CD4-positive, CD25-positive, alpha-beta regulatory T cell (primary cell): ENCODE results near the gene CPLANE1. TPM values are rescaled to one million over a fixed set of nuclear protein-coding genes. Genes with fewer than 3 reads are reported as not detected.

Experiments
- ATAC-seq, 2 donors: fragments of 150-1000 bp; cut with Tn5 transposase; one replicate each; pipeline ENCODE4 v1.10.0; 2021; ENCODE audit warnings: low read depth in 2 of 2, moderate number of reproducible peaks in 2 of 2, moderate library complexity in 1 of 2
- DNase-seq, 3 donors: peaks; one replicate each; pipeline versions ENCODE4 v3.0.0 to v3.0.0-alpha.2; 2012 to 2022; ENCODE audit warnings: mixed read lengths in 1 of 3
- H3K27ac ChIP-seq: one replicate; pipeline ENCODE4 v1.7.0; 2013; ENCODE audit warnings: mild to moderate bottlenecking, low read length; ENCODE audit not compliant: insufficient read depth, poor library complexity, severe bottlenecking
- H3K27me3 ChIP-seq: one replicate; pipeline ENCODE4 v1.7.0; 2013; ENCODE audit warnings: low read length; ENCODE audit not compliant: control insufficient read depth, insufficient read depth
- H3K36me3 ChIP-seq: one replicate; pipeline ENCODE4 v1.7.0; 2013; ENCODE audit warnings: mild to moderate bottlenecking, low read length, moderate library complexity; ENCODE audit not compliant: control insufficient read depth, insufficient read depth
- H3K4me1 ChIP-seq: 2 replicates; pipeline ENCODE4 v1.7.0; 2013; ENCODE audit warnings: mild to moderate bottlenecking, low read length; ENCODE audit not compliant: insufficient read depth, control insufficient read depth, poor library complexity, severe bottlenecking
- H3K4me3 ChIP-seq: one replicate; pipeline ENCODE4 v1.7.0; 2013; ENCODE audit warnings: low read depth, mild to moderate bottlenecking, low read length, moderate library complexity
- H3K9me3 ChIP-seq, 2 experiments: 1 replicate in 1 of 2; 2 replicates in 1 of 2; pipeline ENCODE4 v1.7.0; 2013; ENCODE audit warnings: low read length in 2 of 2, mild to moderate bottlenecking in 1 of 2, moderate library complexity in 1 of 2; ENCODE audit not compliant: control insufficient read depth in 2 of 2
- H3K27ac Mint-ChIP-seq, 3 donors: one replicate each; pipeline ENCODE4 v1.8.0; 2020 to 2022; ENCODE audit warnings: mild to moderate bottlenecking in 3 of 3, mixed read lengths in 3 of 3, moderate library complexity in 2 of 3
- H3K27me3 Mint-ChIP-seq: one replicate; pipeline ENCODE4 v1.8.0; 2022; ENCODE audit warnings: mild to moderate bottlenecking, mixed read lengths
- H3K36me3 Mint-ChIP-seq: one replicate; pipeline ENCODE4 v1.8.0; 2020; ENCODE audit warnings: mixed read lengths
- H3K4me1 Mint-ChIP-seq, 4 donors: one replicate each; pipeline ENCODE4 v1.8.0; 2020 to 2022; ENCODE audit warnings: mixed read lengths in 4 of 4, mild to moderate bottlenecking in 1 of 4
- H3K4me3 Mint-ChIP-seq, 4 donors: one replicate each; pipeline ENCODE4 v1.8.0; 2020 to 2022; ENCODE audit warnings: mild to moderate bottlenecking in 4 of 4, mixed read lengths in 4 of 4, moderate library complexity in 3 of 4
- H3K9me3 Mint-ChIP-seq, 7 donors: one replicate each; pipeline ENCODE4 v1.8.0; 2020 to 2022; ENCODE audit warnings: mixed read lengths in 7 of 7, mild to moderate bottlenecking in 3 of 7, moderate library complexity in 2 of 7
- polyA plus RNA-seq, 4 donors: library from polyadenylated mRNA; unstranded; fragments of 300-500 nt; fragmentation: Illumina TruSeq; gene quantifications; one replicate each; pipeline ENCODE4 v1.2.3, GENCODE V29; 2021
- total RNA-seq: library from RNA; stranded (reverse); gene quantifications from one replicate; pipeline ENCODE4 v1.2.3, GENCODE V29; 2022

CPLANE1 gene
- total and polyA plus RNA-seq, 5 donors from 2014 or later = 0.18 to 2.8 (median 0.94) TPM

GRCh38 chr5:37121027-37121426 lies 128.1 kb downstream of the CPLANE1 start:
- H3K27ac Mint-ChIP-seq = no peak overlapping the region
- ATAC-seq (no peak), DNase-seq (no peak)
- Histone ChIP-seq H3K4me3 (no peak overlapping the region), H3K9me3 (no peaks in the 10 kb centered on the region), H3K27me3 (no peaks in the 10 kb centered on the region), H3K4me1 (no peaks in the 10 kb centered on the region), H3K27ac (no peak overlapping the region), H3K36me3 (no peaks in the 10 kb centered on the region)
- no peak overlapping the region for H3K4me3 Mint-ChIP-seq
- peaks cover 0 to 2% (median 0%) of the 10 kb centered on the region in 4 donors for H3K4me1 Mint-ChIP-seq
- H3K27me3 Mint-ChIP-seq = no peaks in the 10 kb centered on the region
- H3K36me3 Mint-ChIP-seq = peaks cover 4% of the 10 kb centered on the region
- no peaks in the 10 kb centered on the region for H3K9me3 Mint-ChIP-seq

- DNase-seq (no peak), ATAC-seq (no peak)
- Histone ChIP-seq H3K4me3 (no peak overlapping the region), H3K27ac (no peak overlapping the region), H3K9me3 (no peaks in the 10 kb centered on the region), H3K4me1 (no peaks in the 10 kb centered on the region), H3K36me3 (no peaks in the 10 kb centered on the region), H3K27me3 (no peaks in the 10 kb centered on the region)
- Mint-ChIP-seq H3K36me3 (peaks cover 4% of the 10 kb centered on the region), H3K27ac (no peak overlapping the region), H3K4me3 (no peak overlapping the region), H3K27me3 (no peaks in the 10 kb centered on the region), H3K9me3 (no peaks in the 10 kb centered on the region), H3K4me1 (peaks cover 0 to 2% (median 0%) of the 10 kb centered on the region in 4 donors)
Observed at GRCh38 chr5:37120270-37120669, 128.9 kb downstream of the CPLANE1 start.

- peaks cover 13% of the 10 kb centered on the region for H3K4me1 ChIP-seq
- H3K4me1 Mint-ChIP-seq = peaks cover 17 to 21% (median 19%) of the 10 kb centered on the region in 4 donors
Observed at GRCh38 chr5:37116359-37116758, 132.8 kb downstream of the CPLANE1 start.

GRCh38 chr5:37112383-37112991 lies 136.7 kb downstream of the CPLANE1 start:
- Mint-ChIP-seq H3K27ac (peak overlapping the region in 2 of 3 donors; percentile 0 to 88), H3K36me3 (peaks cover 16% of the 10 kb centered on the region), H3K27me3 (peaks cover 4% of the 10 kb centered on the region), H3K4me1 (peaks cover 24 to 36% (median 30%) of the 10 kb centered on the region in 4 donors), H3K9me3 (peaks cover 0 to 4% (median 1%) of the 10 kb centered on the region in 7 donors), H3K4me3 (peak overlapping the region; percentile 45 to 78 (median 68))
- Histone ChIP-seq H3K36me3 (no peaks in the 10 kb centered on the region), H3K27me3 (no peaks in the 10 kb centered on the region), H3K4me3 (peak overlapping the region; percentile 86), H3K9me3 (no peaks in the 10 kb centered on the region), H3K4me1 (peaks cover 16% of the 10 kb centered on the region), H3K27ac (no peak overlapping the region)
- DNase-seq (peak in 1 of 3 donors; percentile 34), ATAC-seq (no peak)

More at GRCh38 chr5:37116359-37116758, 132.8 kb downstream of the CPLANE1 start:
- DNase-seq = no peak
- ATAC-seq = no peak
- Histone ChIP-seq H3K4me3 (no peak overlapping the region), H3K36me3 (no peaks in the 10 kb centered on the region), H3K9me3 (no peaks in the 10 kb centered on the region), H3K27me3 (no peaks in the 10 kb centered on the region), H3K27ac (no peak overlapping the region)
- Mint-ChIP-seq H3K9me3 (peaks cover 0 to 4% (median 0%) of the 10 kb centered on the region in 7 donors), H3K27me3 (peaks cover 4% of the 10 kb centered on the region), H3K27ac (no peak overlapping the region), H3K4me3 (no peak overlapping the region), H3K36me3 (peaks cover 10% of the 10 kb centered on the region)

GRCh38 chr5:37111426-37112382 lies 137.5 kb downstream of the CPLANE1 start:
- no peaks in the 10 kb centered on the region for H3K9me3 ChIP-seq
- no peaks in the 10 kb centered on the region for H3K36me3 ChIP-seq
- peaks cover 0 to 4% (median 1%) of the 10 kb centered on the region in 7 donors for H3K9me3 Mint-ChIP-seq
- peaks cover 4% of the 10 kb centered on the region for H3K27me3 Mint-ChIP-seq
- ATAC-seq = peak; percentile 70 to 72
- peak overlapping the region; percentile 11 to 78 (median 68) for H3K4me3 Mint-ChIP-seq
- peak overlapping the region; percentile 0 to 88 (median 27) for H3K27ac Mint-ChIP-seq
- H3K4me3 ChIP-seq = peak overlapping the region; percentile 86
- H3K4me1 Mint-ChIP-seq = peaks cover 24 to 36% (median 30%) of the 10 kb centered on the region in 4 donors
- H3K27me3 ChIP-seq = no peaks in the 10 kb centered on the region
- H3K36me3 Mint-ChIP-seq = peaks cover 15% of the 10 kb centered on the region
- H3K27ac ChIP-seq = peak overlapping the region; percentile 20
- H3K4me1 ChIP-seq = peaks cover 16% of the 10 kb centered on the region
- peak in 2 of 3 donors; percentile 29 to 79 for DNase-seq

- peak overlapping the region in 1 of 4 donors; percentile 24 for H3K4me3 Mint-ChIP-seq
- H3K9me3 Mint-ChIP-seq = peaks cover 0 to 4% (median 1%) of the 10 kb centered on the region in 7 donors
- peaks cover 15% of the 10 kb centered on the region for H3K36me3 Mint-ChIP-seq
- H3K27me3 Mint-ChIP-seq = peaks cover 2% of the 10 kb centered on the region
- peak overlapping the region; percentile 1 to 15 (median 8) for H3K27ac Mint-ChIP-seq
- Histone ChIP-seq H3K27ac (no peak overlapping the region), H3K9me3 (no peaks in the 10 kb centered on the region), H3K27me3 (no peaks in the 10 kb centered on the region), H3K4me1 (peaks cover 16% of the 10 kb centered on the region), H3K4me3 (no peak overlapping the region), H3K36me3 (no peaks in the 10 kb centered on the region)
- DNase-seq = peak in 1 of 3 donors; percentile 24
- no peak for ATAC-seq
- peaks cover 24 to 36% (median 30%) of the 10 kb centered on the region in 4 donors for H3K4me1 Mint-ChIP-seq
Observed at GRCh38 chr5:37110135-37110534, 139.0 kb downstream of the CPLANE1 start.

GRCh38 chr5:37109338-37109737 lies 139.8 kb downstream of the CPLANE1 start:
- H3K36me3 ChIP-seq = no peaks in the 10 kb centered on the region
- Mint-ChIP-seq H3K4me3 (no peak overlapping the region), H3K4me1 (peaks cover 24 to 36% (median 30%) of the 10 kb centered on the region in 4 donors), H3K27me3 (no peaks in the 10 kb centered on the region), H3K27ac (no peak overlapping the region), H3K9me3 (peaks cover 0 to 4% (median 1%) of the 10 kb centered on the region in 7 donors), H3K36me3 (peaks cover 15% of the 10 kb centered on the region)
- H3K27ac ChIP-seq = no peak overlapping the region
- no peak for ATAC-seq
- H3K27me3 ChIP-seq = no peaks in the 10 kb centered on the region
- DNase-seq = no peak
- H3K4me3 ChIP-seq = no peak overlapping the region
- peaks cover 16% of the 10 kb centered on the region for H3K4me1 ChIP-seq
- no peaks in the 10 kb centered on the region for H3K9me3 ChIP-seq
